Heart left ventricle (tissue), 16 donors: ENCODE data around the gene PCCA. TPM values are rescaled to one million over a fixed set of nuclear protein-coding genes. Genes with fewer than 3 reads are reported as not detected.

Experiments used
- ATAC-seq, 4 donors: fragments of 200-7000 bp; cut with Tn5 transposase; one replicate each; pipeline ENCODE4 v1.9.1; 2020 to 2022; ENCODE audit warnings: moderate library complexity in 4 of 4, mild to moderate bottlenecking in 3 of 4, moderate number of reproducible peaks in 1 of 4
- DNase-seq, 5 donors: peaks; one replicate each; pipeline ENCODE4 v3.0.0-alpha.2; 2020
- H3K27ac ChIP-seq, 12 donors: fragments of 200-600 bp; sonication (generic) in 4 of 12; one replicate each; pipeline versions ENCODE4 v1.5.0 to v1.8.0; 2016 to 2022; ENCODE audit warnings: mild to moderate bottlenecking in 2 of 12
- H3K27me3 ChIP-seq, 9 donors: fragments of 200-600 bp; sonication (generic) in 2 of 9; one replicate each; pipeline versions ENCODE4 v1.5.1 to v1.8.0; 2016 to 2022; ENCODE audit warnings: mild to moderate bottlenecking in 3 of 9
- H3K36me3 ChIP-seq, 9 donors: fragments of 200-600 bp; sonication (generic) in 2 of 9; one replicate each; pipeline versions ENCODE4 v1.5.0 to v1.8.0; 2018 to 2022; ENCODE audit warnings: mild to moderate bottlenecking in 2 of 9
- H3K4me1 ChIP-seq, 12 donors: fragments of 200-600 bp; sonication (generic) in 4 of 12; one replicate each; pipeline versions ENCODE4 v1.5.0 to v1.8.0; 2016 to 2022; ENCODE audit warnings: mild to moderate bottlenecking in 3 of 12
- H3K4me3 ChIP-seq, 12 donors: fragments of 200-600 bp; sonication (generic) in 4 of 12; one replicate each; pipeline versions ENCODE4 v1.5.0 to v1.8.0; 2017 to 2022; ENCODE audit warnings: mild to moderate bottlenecking in 9 of 12, moderate library complexity in 4 of 12
- H3K9me3 ChIP-seq, 12 donors: fragments of 200-600 bp; sonication (generic) in 4 of 12; one replicate each; pipeline versions ENCODE4 v1.5.0 to v1.8.0; 2016 to 2022; ENCODE audit warnings: mild to moderate bottlenecking in 1 of 12
- CTCF ChIP-seq, 12 donors: fragments of 200-600 bp; sonication (generic) in 4 of 12; IDR thresholded peaks; one replicate each; pipeline versions ENCODE4 v1.5.0 to v1.8.0; 2018 to 2022; ENCODE audit warnings: antibody characterized with exemption in 12 of 12, mild to moderate bottlenecking in 5 of 12
- POLR2A ChIP-seq, 2 donors: fragments of 450-650 bp; IDR thresholded peaks; one replicate each; pipeline ENCODE4 v1.6.1; 2017; ENCODE audit warnings: antibody characterized with exemption in 2 of 2, mild to moderate bottlenecking in 2 of 2, moderate library complexity in 2 of 2
- WGBS, 4 donors: extraction: QIAGEN DNeasy Blood & Tissue Kit in 2 of 4; methylation state at CpG; one replicate each; pipeline versions ENCODE4 v1.1.5 to v1.1.7; 2013 to 2018; 5-methylcytosine and 5-hydroxymethylcytosine counted together
- intact Hi-C, 10 donors: fragments of 100-400 bp; cut with DNase I; formaldehyde crosslinking; loops; one replicate each; pipeline versions ENCODE4 v1.11.1 to v1.14.2; 2022
- polyA plus RNA-seq, 2 donors: library from polyadenylated mRNA; stranded (reverse); fragments of 200-250 nt; gene quantifications; one replicate each; pipeline ENCODE4 v1.2.3, GENCODE V29; 2013
- total RNA-seq, 9 donors: library from RNA; depleted of rRNA in 2 of 9; stranded (reverse); fragments of >200 nt in 2 of 9; fragmentation: NEBNext Ultra II Directional in 3 of 9; extraction: Animal tissue kit (Norgen Biotek cat#: 25700) in 3 of 9; gene quantifications; one replicate each; pipeline versions ENCODE4 v1.1.0 to v1.2.4, GENCODE V29; 2016 to 2023
- donor health status: ischemic (EF 13 %, LVEDD 7.1; RV severe dilation, severe dysfunction).
- donor health status: healthy with polysubstance abuse.
- donor health status: DM: no; HTN: yes; CAD: no.
- donor health status: DM: no; HTN: no; CAD: no.
- donor health status: ischemic (EF 25% LVEDD 6.9; RV normal size, moderate dysfunction).
- donor health status: ischemic (EF 25% LVEDD 5.7; RV mildly dilated, moderate dysfunction).
- donor health status: healthy.
- donor health status: DM: yes; HTN: yes; CAD: no.
- donor health status: ischemic (EF 35%, LVEDD 5.7; RV mildly dilated, moderate dysfunction).
- donor health status: nonischemic (EF 11% LVEDD 7.7; RV severe dilation, severe dysfunction).
- donor health status: DM: yes; HTN: yes; CAD: no.
- donor health status: PGD.
- donor health status: ischemic (EF 29% LVEDD 5.4; RV normal size, mild dysfunction).
- donor health status: nonischemic (EF 23%, LVEDD 6.1; RV moderate dilation, normal function).

Gene PCCA
- total and polyA plus RNA-seq, 11 donors: 25.6 to 67.0 (median 40.9) TPM

GRCh38 chr13:100110269-100110668, 21.4 kb downstream of the PCCA start:
- no peak overlapping the region for H3K27ac ChIP-seq
- H3K27me3 ChIP-seq: no peaks in the 10 kb centered on the region
- intact Hi-C loops: no loop called here
- DNase-seq (no peak), ATAC-seq (no peak)
- 89 to 96% (median 93%) methylated on average over 2 of the region's 2 CpGs for WGBS, 4 donors
- H3K4me1 ChIP-seq: no peaks in the 10 kb centered on the region
- TF ChIP-seq POLR2A (IDR thresholded peaks at IDR 0.05): no peak
- TF ChIP-seq CTCF (IDR thresholded peaks at IDR 0.05): no peak
- no peak overlapping the region for H3K4me3 ChIP-seq
- H3K9me3 ChIP-seq: no peaks in the 10 kb centered on the region
- peaks cover 0 to 38% (median 26%) of the 10 kb centered on the region in 9 donors for H3K36me3 ChIP-seq

- Histone ChIP-seq H3K27me3 (no peaks in the 10 kb centered on the region), H3K4me1 (no peaks in the 10 kb centered on the region), H3K4me3 (no peak overlapping the region), H3K9me3 (no peaks in the 10 kb centered on the region), H3K36me3 (peaks cover 0 to 48% (median 28%) of the 10 kb centered on the region in 9 donors), H3K27ac (no peak overlapping the region)
- TF ChIP-seq CTCF (IDR thresholded peaks at IDR 0.05): no peak
- TF ChIP-seq POLR2A (IDR thresholded peaks at IDR 0.05): no peak
- intact Hi-C loops: no loop called here
- 93 to 97% (median 95%) methylated on average over 7 of the region's 7 CpGs for WGBS, 4 donors
- DNase-seq (no peak), ATAC-seq (no peak)
Observed at GRCh38 chr13:100112186-100112838, 23.4 kb downstream of the PCCA start.

- 91 to 95% (median 93%) methylated on average over 1 of the region's 1 CpG for WGBS, 4 donors
- no peak for ATAC-seq
- intact Hi-C loops: no loop called here
Observed at GRCh38 chr13:100115693-100116254, 26.9 kb downstream of the PCCA start.

More at GRCh38 chr13:100115693-100116254, 26.9 kb downstream of the PCCA start:
- Histone ChIP-seq H3K36me3 (peaks cover 0 to 53% (median 28%) of the 10 kb centered on the region in 9 donors), H3K4me3 (no peak overlapping the region), H3K27ac (no peak overlapping the region), H3K9me3 (no peaks in the 10 kb centered on the region), H3K4me1 (no peaks in the 10 kb centered on the region), H3K27me3 (no peaks in the 10 kb centered on the region)
- no peak for DNase-seq
- TF ChIP-seq CTCF (IDR thresholded peaks at IDR 0.05) (no peak), POLR2A (IDR thresholded peaks at IDR 0.05) (no peak)
